ENCODE measurements around the gene ASPDH.
"Not testable (repeated sequence)": the region's sequence is repeated elsewhere in the genome, so short reads cannot be mapped to it uniquely, and the experiment has no call there.

The ASPDH gene

DNA sequence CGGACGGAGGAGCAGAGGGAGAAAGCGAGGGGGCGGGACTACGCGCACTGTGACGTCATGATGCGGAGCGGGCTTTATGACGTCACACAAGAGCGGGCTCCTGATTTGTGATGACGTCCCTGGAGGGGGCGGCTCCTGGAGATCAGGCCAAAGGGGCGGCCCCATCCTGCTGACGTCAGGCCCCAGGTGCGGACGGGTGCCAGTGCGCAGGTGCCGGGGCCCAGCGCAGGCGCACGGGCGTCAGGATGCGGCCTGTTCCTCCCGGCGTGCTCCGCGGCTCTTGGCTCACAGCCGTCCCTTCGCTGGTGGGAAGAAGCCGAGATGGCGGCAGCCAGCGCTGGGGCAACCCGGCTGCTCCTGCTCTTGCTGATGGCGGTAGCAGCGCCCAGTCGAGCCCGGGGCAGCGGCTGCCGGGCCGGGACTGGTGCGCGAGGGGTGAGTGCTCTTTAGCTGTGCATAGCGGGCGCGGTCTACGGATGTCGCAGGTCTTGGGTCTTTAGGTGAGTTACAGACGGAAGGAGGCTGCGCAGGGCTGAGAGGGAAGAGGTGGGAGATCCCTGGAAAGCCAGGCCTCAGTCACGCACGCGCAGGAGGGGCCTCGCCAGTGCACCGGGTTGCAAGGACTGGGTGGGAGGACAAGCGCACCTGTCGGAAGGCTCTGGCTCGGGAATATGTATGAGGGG is 37.3 kb downstream of the ASPDH start, which contains the start of the genes EMC10 and GARIN5A:
Gene EMC10 (plus strand): TSS at position 284 of the 683 bp plus-strand sequence. CDS start 38 bp downstream, at position 322.
Gene GARIN5A (minus strand): TSS at position 625 of the 683 bp plus-strand sequence. CDS start 460 bp downstream, at position 165.
- peak; percentile 90 for DNase-seq

DNA sequence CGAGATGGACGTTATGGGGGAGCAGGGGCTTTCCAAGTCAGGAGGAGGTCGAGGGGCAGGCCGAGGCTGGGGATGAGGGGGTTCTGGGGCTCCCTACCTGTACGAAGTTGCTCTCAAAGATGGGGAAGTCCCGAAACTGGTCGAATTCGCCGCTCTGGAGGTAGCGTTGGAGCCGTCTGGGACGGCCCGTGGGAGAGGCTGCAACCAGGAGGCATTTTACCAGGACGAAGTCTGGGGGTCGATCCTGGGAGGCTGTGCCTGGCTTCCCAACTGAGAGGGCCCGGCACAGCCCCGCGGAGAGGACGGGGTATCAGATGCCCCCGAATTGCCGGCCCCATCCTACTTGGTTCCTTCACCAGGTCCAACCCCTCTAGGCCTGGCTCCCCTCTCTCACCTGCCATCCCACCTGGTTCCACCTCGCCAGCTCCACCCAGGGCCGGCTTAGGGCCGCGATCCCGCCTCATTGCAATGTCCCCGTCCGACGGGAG is 37.9 kb downstream of the ASPDH start:
- DNase-seq: no peak

DNA sequence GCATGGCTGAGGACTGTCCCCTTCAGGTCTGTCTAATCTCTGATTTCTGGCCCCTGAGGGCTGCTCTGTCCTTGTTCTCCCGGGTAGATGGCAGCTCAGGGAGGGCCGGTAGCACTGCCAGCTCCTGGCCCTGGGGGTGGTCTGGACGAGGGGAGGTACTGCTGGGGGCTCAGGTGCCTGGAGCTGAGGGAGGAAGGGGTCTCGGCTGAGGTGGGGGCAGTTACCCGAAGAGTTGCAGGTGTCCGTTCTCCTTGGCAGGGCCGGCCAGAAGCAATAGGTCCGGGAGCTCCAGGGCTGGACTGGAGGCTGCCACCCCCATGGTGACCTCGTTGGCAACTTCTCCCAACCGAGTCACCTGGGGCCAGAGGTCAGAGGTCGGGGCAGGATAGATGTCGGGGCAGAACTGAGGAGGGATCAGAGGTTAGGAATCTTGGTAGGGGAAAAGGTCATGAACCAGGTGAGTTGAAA is 38.6 kb downstream of the ASPDH start:
- no peak for DNase-seq

DNA sequence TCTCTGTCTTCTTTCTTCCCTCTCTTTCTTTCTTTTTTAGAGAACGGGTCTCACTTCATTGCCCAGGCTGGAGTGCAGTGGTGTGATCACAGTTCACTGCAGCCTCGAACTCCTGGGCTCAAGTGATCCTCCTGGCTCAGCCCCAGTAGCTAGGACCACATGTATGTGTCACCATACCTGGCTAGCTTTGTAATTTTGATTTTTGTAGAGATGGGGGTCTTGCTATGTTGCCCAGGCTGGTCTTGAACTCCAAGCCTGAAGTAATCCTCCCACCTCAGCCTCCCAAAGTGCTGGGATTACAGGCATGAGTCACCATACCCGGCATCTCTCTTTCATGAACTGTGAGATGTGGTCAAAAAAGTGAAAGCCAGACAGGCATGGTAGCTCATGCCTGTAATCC is 40.4 kb downstream of the ASPDH start:
- not testable (repeated sequence) for DNase-seq

DNA sequence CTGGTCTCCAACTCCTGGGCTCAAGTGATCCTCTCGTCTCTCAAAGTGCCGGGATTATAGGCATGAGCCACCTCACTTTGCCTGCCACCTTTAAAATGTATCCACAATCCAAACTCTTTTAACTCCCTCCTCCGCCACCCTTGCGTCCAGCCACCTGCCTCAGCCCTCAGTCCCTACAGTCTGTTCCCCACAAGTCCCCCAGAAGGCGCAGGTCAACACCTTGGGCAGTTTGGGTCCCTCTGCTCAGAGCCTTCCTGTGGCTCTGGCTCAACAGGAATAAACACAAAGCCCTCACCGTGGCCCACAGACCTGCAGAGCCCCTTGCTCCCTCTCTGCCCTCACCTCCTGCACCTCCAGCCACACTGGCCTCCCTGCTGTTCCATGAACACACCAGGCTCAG is 44.9 kb downstream of the ASPDH start:
- DNase-seq: no peak

DNA sequence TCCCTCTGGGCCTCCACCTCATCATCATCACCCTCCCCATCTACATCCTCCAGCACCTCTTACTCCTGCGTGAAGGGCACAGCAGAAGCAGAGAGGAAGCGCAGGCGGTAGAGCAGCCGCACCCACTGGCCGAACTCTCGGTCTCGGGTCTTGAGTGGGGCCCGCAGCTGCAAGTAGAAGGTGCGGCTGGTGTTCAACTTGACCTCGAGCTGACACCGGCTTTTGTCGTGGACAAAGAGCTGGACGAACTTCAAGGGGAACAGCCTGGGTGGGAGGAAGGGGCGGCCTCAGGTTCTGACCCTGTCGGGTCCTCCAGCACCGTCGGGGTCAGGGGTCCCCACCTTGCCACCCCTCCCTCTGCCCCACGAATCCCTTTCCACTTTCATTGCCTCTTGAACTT is 46.1 kb downstream of the ASPDH start:
- DNase-seq: no peak

DNA sequence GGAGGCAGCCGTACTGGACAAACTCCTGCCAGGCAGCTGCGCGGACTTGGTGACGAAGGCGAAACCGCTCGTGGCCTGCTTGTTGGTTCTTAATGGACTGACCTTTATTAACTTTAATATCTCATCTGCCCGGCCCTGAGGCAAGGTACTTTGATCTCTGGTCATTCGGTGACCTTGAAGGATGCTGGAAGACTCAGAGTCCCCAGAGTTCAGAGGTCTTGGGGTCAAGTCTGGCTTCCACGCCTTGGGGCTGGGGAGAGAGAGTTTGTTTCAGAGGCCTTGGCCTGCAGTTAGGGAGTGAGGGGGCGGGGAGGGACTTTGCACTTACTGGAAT is 47.0 kb downstream of the ASPDH start:
- DNase-seq: no peak

DNA sequence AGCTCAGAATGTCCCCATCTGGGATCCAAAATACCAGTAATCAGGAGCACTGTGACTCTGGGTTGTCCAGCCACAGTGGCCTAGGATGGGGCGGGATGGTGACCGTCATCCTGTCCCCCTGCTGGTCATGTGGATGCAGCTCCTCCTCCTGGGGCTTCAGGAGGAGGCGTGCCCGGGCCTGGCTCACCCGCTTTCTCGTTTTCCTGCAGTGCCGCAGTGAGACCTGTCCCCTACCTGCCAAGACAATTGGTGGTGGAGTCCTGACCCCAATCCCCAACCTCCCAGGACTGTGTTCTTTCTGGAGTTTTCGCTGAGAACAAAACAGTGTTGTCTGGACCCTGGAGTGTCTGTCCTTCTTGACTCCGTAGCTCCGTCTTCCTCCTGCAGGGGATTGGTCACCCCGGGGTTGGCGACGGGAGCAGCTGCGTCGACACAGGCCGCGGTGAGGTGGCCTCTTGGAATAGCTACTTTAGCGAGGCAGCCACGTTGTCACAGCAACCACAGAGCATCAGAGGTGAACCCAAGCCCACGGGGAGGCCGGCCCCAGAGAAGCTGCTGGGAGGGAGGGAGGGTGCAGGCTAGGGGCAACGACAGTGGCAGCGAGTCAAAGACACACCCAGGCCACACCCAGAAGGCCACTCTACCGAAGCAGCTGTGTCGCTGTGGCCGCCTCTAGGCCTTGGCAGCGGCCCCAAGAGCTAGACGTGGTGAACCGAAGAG is 47.6 kb downstream of the ASPDH start:
- no peak for DNase-seq

DNA sequence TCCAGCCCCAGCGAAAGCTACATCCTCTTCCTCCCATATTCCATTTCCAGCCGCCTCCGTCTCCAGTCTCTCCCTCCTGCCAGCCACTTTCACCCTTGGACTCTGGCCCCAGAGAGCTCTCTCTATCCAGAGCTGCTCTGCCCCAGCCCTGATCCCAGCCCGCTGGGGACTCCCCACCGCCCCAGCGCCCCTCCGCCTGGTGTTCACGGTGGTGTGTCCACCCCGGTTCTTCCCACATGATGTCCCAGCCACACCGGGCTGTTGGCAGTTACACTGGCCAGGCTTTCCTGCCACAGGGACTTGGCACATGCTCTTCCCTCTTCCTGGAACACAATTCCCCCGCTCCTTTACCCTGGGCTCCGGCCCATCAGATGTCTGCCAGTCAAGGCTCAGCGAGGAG is 48.7 kb downstream of the ASPDH start:
- DNase-seq: no peak

DNA sequence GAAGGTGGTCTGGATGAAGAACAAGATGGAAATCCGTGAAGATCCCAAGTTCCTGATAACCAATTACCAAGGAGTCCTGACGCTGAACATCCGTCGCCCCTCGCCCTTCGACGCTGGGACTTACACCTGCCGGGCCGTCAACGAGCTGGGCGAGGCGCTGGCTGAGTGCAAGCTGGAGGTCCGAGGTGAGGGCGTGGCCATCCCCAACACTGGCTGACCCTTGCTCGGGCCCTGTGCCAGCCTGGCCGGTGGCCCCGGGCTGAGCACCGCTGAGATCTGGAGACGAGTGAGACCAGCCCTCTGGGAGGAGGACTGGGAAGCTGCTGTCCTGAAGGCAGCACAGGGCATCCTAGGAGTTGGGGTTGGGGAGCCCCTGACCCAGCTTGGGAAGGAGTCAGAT is 49.4 kb downstream of the ASPDH start:
- DNase-seq: no peak

DNA sequence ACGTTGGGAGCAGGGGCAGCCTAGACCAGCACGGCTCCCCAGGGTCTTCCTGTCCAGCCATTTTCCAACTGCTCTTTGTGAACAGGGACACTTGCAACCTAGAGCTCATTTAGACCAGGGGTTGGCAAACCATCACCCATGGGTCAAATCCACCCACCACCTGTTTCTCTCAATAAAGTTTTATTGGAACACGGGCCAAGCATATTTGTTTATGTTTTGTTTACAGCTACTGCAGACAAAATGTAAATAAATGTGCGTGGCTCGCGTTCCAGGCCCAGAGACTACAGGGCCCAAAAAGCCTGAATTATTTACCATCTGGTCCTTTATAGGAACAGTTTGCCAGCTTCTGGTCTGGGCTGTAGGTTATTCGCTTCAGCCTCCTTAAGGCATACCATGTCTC is 50.7 kb downstream of the ASPDH start:
- DNase-seq: no peak
